Measurements from ENCODE around the gene MMP3.
"Not testable (repeated sequence)": the region's sequence is repeated elsewhere in the genome, so short reads cannot be mapped to it uniquely, and the experiment has no call there.

The MMP3 gene

GRCh38 chr11:102843489-102843888 is at the start of gene MMP3:
Gene MMP3, minus strand, starts transcription at chr11:102843609. Its CDS starts 63 bp downstream, at chr11:102843546.
- DNase-seq: no peak

GRCh38 chr11:102891736-102892135 is 48.3 kb upstream of the MMP3 start:
- no peak for DNase-seq

- no peak for DNase-seq
Measured at GRCh38 chr11:102886999-102887398, 43.6 kb upstream of the MMP3 start.

GRCh38 chr11:102883141-102883540 is 39.7 kb upstream of the MMP3 start:
- no peak for DNase-seq

- DNase-seq: no peak
Measured at GRCh38 chr11:102882389-102883024, 39.1 kb upstream of the MMP3 start.

GRCh38 chr11:102879801-102880200 is 36.4 kb upstream of the MMP3 start:
- DNase-seq: no peak

GRCh38 chr11:102878595-102878994 is 35.2 kb upstream of the MMP3 start:
- no peak for DNase-seq

GRCh38 chr11:102874852-102875251 is 31.4 kb upstream of the MMP3 start, which contains the start of gene MMP12:
Gene MMP12, minus strand, starts transcription at chr11:102874982. Its CDS starts 45 bp downstream, at chr11:102874937.
- DNase-seq: no peak

- DNase-seq: not testable (repeated sequence)
Measured at GRCh38 chr11:102869354-102869964, 26.1 kb upstream of the MMP3 start.

GRCh38 chr11:102868339-102868738 is 24.9 kb upstream of the MMP3 start:
- no peak for DNase-seq

- DNase-seq: no peak
Measured at GRCh38 chr11:102864724-102865123, 21.3 kb upstream of the MMP3 start.

- no peak for DNase-seq
Measured at GRCh38 chr11:102853956-102854355, 10.5 kb upstream of the MMP3 start.

GRCh38 chr11:102853055-102853454 is 9.6 kb upstream of the MMP3 start:
- no peak for DNase-seq

- DNase-seq: no peak
Measured at GRCh38 chr11:102850973-102851745, 7.8 kb upstream of the MMP3 start.

- no peak for DNase-seq
Measured at GRCh38 chr11:102849311-102849710, 5.9 kb upstream of the MMP3 start.

- DNase-seq: no peak
Measured at GRCh38 chr11:102846292-102846691, 2.9 kb upstream of the MMP3 start.

- DNase-seq: no peak
Measured at GRCh38 chr11:102842930-102843329, 479 bp downstream of the MMP3 start.

GRCh38 chr11:102840018-102840417 is 3.4 kb downstream of the MMP3 start:
- no peak for DNase-seq

GRCh38 chr11:102837646-102838045 is 5.8 kb downstream of the MMP3 start:
- no peak for DNase-seq

GRCh38 chr11:102837156-102837555 is 6.3 kb downstream of the MMP3 start:
- DNase-seq: no peak

- no peak for DNase-seq
Measured at GRCh38 chr11:102836290-102836875, 7.0 kb downstream of the MMP3 start.

- DNase-seq: no peak
Measured at GRCh38 chr11:102833731-102834130, 9.7 kb downstream of the MMP3 start.

GRCh38 chr11:102832612-102833011 is 10.8 kb downstream of the MMP3 start:
- no peak for DNase-seq

Data from stimulated activated CD4-positive, alpha-beta T cell treated with anti-CD3 and anti-CD28 coated beads, Interleukin-1b, Interleukin-23, amount 100 ng/mL, for 48 hours (primary cell).